HEK293T (cell line): Measurements from ENCODE around the gene CLSTN1.

ENCODE experiments used
- CTCF ChIA-PET: fragments of 350-600 bp; formaldehyde crosslinking; extraction: SDS; loops from one replicate; lab custom pipeline; 2021; ENCODE audit warnings: antibody characterized with exemption, inconsistent platforms; lab: Yijun Ruan, JAX
- POLR2A ChIA-PET: fragments of 350-600 bp; formaldehyde crosslinking; extraction: SDS; loops from one replicate; lab custom pipeline; 2020; ENCODE audit warnings: antibody characterized with exemption, inconsistent platforms; lab: Yijun Ruan, JAX
- DNase-seq: peaks from one replicate; pipeline ENCODE4 v3.0.0; 2012; ENCODE audit warnings: mixed read lengths; ENCODE audit errors: extremely low spot score
- ARNT ChIP-seq: fragments of 450-650 bp; IDR thresholded peaks from 2 replicates; pipeline ENCODE4 v1.6.1; 2017; ENCODE audit warnings: mild to moderate bottlenecking
- BHLHE40 ChIP-seq: fragments of 450-650 bp; IDR thresholded peaks from 2 replicates; pipeline ENCODE4 v1.6.1; 2016; ENCODE audit warnings: mild to moderate bottlenecking, moderate library complexity, borderline replicate concordance
- CTBP1 ChIP-seq: fragments of 450-650 bp; IDR thresholded peaks from 2 replicates; pipeline ENCODE4 v1.6.1; 2016; ENCODE audit warnings: borderline replicate concordance
- ELF4 ChIP-seq: fragments of 450-650 bp; IDR thresholded peaks from 2 replicates; pipeline ENCODE4 v1.6.1; 2017; ENCODE audit warnings: antibody characterized with exemption
- FOXA1 ChIP-seq: fragments of 450-650 bp; IDR thresholded peaks from 2 replicates; pipeline ENCODE4 v1.6.1; 2016; ENCODE audit warnings: mild to moderate bottlenecking
- FOXK2 ChIP-seq: fragments of 450-650 bp; IDR thresholded peaks from 2 replicates; pipeline ENCODE4 v1.6.1; 2016; ENCODE audit warnings: mild to moderate bottlenecking
- FOXM1 ChIP-seq: fragments of 450-650 bp; IDR thresholded peaks from 2 replicates; pipeline ENCODE4 v1.6.1; 2017; ENCODE audit warnings: mild to moderate bottlenecking, borderline replicate concordance
- HDGF ChIP-seq: fragments of 450-650 bp; IDR thresholded peaks from 2 replicates; pipeline ENCODE4 v1.6.1; 2017; ENCODE audit warnings: antibody characterized with exemption, borderline replicate concordance
- L3MBTL2 ChIP-seq: fragments of 450-650 bp; conservative IDR thresholded peaks from 2 replicates; pipeline ENCODE4 v1.6.1; 2016; ENCODE audit warnings: mild to moderate bottlenecking
- LEF1 ChIP-seq: fragments of 450-650 bp; IDR thresholded peaks from 2 replicates; pipeline ENCODE4 v1.6.1; 2017; ENCODE audit warnings: mild to moderate bottlenecking, borderline replicate concordance
- NFRKB ChIP-seq: fragments of 450-650 bp; IDR thresholded peaks from 2 replicates; pipeline ENCODE4 v1.6.1; 2016; ENCODE audit warnings: mild to moderate bottlenecking, moderate library complexity
- PKNOX1 ChIP-seq: fragments of 450-650 bp; IDR thresholded peaks from 2 replicates; pipeline ENCODE4 v1.6.1; 2016
- SP1 ChIP-seq: fragments of 450-650 bp; IDR thresholded peaks from 2 replicates; pipeline ENCODE4 v1.6.1; 2017
- SUZ12 ChIP-seq: fragments of 450-650 bp; IDR thresholded peaks from 2 replicates; pipeline ENCODE4 v1.6.1; 2016; ENCODE audit warnings: mild to moderate bottlenecking
- TARDBP ChIP-seq: fragments of 450-650 bp; IDR thresholded peaks from 2 replicates; pipeline ENCODE4 v1.6.1; 2016
- ZNF384 ChIP-seq: fragments of 450-650 bp; IDR thresholded peaks from 2 replicates; pipeline ENCODE4 v1.6.1; 2016

Gene CLSTN1

GRCh38 chr1:9826087-9826486 lies 2.3 kb upstream of the CLSTN1 start:
- DNase-seq: no peak
- CTCF ChIA-PET: interaction anchor here (0.6 to 1.2 kb wide), 2 partner anchors 39 to 211 kb away, joined by 3 read pairs; no protein-coding TSS in a partner anchor
- POLR2A ChIA-PET: no interaction called here

GRCh38 chr1:9825093-9826074 lies 1.6 kb upstream of the CLSTN1 start:
- POLR2A ChIA-PET: no interaction called here
- peak; percentile 45 for DNase-seq
- TF ChIP-seq FOXA1: no peak
- TF ChIP-seq SUZ12: no peak
- TF ChIP-seq CTBP1: no peak
- TF ChIP-seq L3MBTL2: no peak
- TF ChIP-seq HDGF: no peak
- no peak for TF ChIP-seq FOXM1
- TF ChIP-seq ELF4: no peak
- TF ChIP-seq PKNOX1: no peak
- CTCF ChIA-PET: interaction anchor here (1.2 kb wide), 1 partner anchor 210 kb away, joined by 3 read pairs; no protein-coding TSS in a partner anchor

More at GRCh38 chr1:9826087-9826486, 2.3 kb upstream of the CLSTN1 start:
- TF ChIP-seq CTBP1: no peak
- no peak for TF ChIP-seq HDGF
- no peak for TF ChIP-seq SP1
- no peak for TF ChIP-seq L3MBTL2
- no peak for TF ChIP-seq TARDBP
- no peak for TF ChIP-seq SUZ12
- TF ChIP-seq ZNF384: no peak
- TF ChIP-seq PKNOX1: no peak
- TF ChIP-seq FOXA1: no peak
- no peak for TF ChIP-seq ARNT

- ChIA-PET CTCF (no interaction called here), POLR2A (no interaction called here)
- TF ChIP-seq FOXA1: no peak
- no peak for TF ChIP-seq FOXM1
- no peak for TF ChIP-seq BHLHE40
- no peak for TF ChIP-seq L3MBTL2
- no peak for TF ChIP-seq SUZ12
- no peak for TF ChIP-seq SP1
- TF ChIP-seq CTBP1: no peak
- no peak for TF ChIP-seq PKNOX1
- no peak for TF ChIP-seq ZNF384
- TF ChIP-seq TARDBP: no peak
- no peak for TF ChIP-seq ARNT
- no peak for TF ChIP-seq NFRKB
- no peak for TF ChIP-seq ELF4
- TF ChIP-seq HDGF: no peak
- TF ChIP-seq LEF1: no peak
- no peak for TF ChIP-seq FOXK2
- DNase-seq: no peak
These were observed 931 bp upstream of the CLSTN1 start for GRCh38 chr1:9824702-9825089.

- DNase-seq: no peak
- TF ChIP-seq SP1: no peak
- TF ChIP-seq CTBP1: no peak
- TF ChIP-seq LEF1: no peak
- no peak for TF ChIP-seq PKNOX1
- 0 out of 2 replicates have a peak, but pooled peaks have one; percentile 7 for TF ChIP-seq ARNT
- no peak for TF ChIP-seq ELF4
- TF ChIP-seq HDGF: no peak
- TF ChIP-seq BHLHE40: no peak
- TF ChIP-seq FOXA1: no peak
- no peak for TF ChIP-seq ZNF384
- no peak for TF ChIP-seq L3MBTL2
- no peak for TF ChIP-seq FOXK2
- no peak for TF ChIP-seq NFRKB
- 0 out of 2 replicates have a peak, but pooled peaks have one; percentile 6 for TF ChIP-seq FOXM1
- no peak for TF ChIP-seq SUZ12
- TF ChIP-seq TARDBP: no peak
- CTCF ChIA-PET: no interaction called here
- POLR2A ChIA-PET: no interaction called here
These were observed 147 bp downstream of the CLSTN1 start for GRCh38 chr1:9823693-9823942.

- POLR2A ChIA-PET: no interaction called here
- peak; percentile 38 for DNase-seq
- CTCF ChIA-PET: interaction anchor here (0.5 kb wide), 1 partner anchor 104 kb away, joined by 3 read pairs; no protein-coding TSS in a partner anchor
- no peak for TF ChIP-seq FOXA1
- TF ChIP-seq ZNF384: no peak
- TF ChIP-seq ELF4: no peak
- TF ChIP-seq BHLHE40: no peak
- TF ChIP-seq L3MBTL2: no peak
- no peak for TF ChIP-seq NFRKB
- TF ChIP-seq TARDBP: no peak
- TF ChIP-seq LEF1: no peak
- no peak for TF ChIP-seq FOXM1
- TF ChIP-seq SUZ12: no peak
- no peak for TF ChIP-seq FOXK2
- TF ChIP-seq SP1: no peak
- TF ChIP-seq HDGF: no peak
These were observed 670 bp downstream of the CLSTN1 start for GRCh38 chr1:9822897-9823692.
